ENCODE data around the gene OTOS.
A peak's percentile ranks its signal among the peaks of the same experiment; 100 is the strongest.

OTOS gene

GRCh38 chr2:240151477-240152031, 11.1 kb upstream of the OTOS start:
- DNase-seq (ENCODE audit: low read depth), result no peak

- no peak for DNase-seq (ENCODE audit: low read depth)
Observed at GRCh38 chr2:240149943-240150784, 9.7 kb upstream of the OTOS start.

DNA sequence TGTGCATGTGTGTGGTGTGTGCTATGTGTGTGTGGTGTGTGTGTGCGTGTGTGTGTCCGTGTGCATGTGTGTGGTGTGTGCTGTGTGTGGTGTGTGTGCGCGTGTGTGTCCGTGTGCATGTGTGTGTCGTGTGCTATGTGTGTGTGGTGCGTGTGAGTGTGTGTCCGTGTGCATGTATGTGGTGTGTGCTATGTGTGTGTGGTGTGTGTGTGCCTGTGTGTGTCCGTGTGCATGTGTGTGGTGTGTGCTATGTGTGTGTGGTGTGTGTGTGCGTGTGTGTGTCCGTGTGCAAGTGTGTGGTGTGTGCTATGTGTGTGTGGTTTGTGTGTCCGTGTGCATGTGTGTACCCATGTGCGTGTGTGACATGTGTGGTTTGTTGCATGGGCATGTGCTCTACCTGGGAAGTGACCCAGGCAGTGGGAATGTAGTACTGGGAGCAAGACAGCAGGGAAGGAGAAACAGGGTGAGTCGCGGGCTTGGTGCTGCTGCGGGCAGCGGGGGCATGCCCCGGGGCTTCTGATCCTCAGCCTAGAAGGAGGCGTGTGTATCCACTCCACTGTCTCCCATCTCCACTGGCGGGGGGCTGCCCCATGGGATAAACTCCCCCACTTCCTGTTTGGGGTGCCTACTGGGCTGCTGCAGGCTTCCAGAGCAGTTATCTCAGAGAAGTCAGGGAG, 7.6 kb upstream of the OTOS start:
- no peak for DNase-seq (ENCODE audit: low read depth)

GRCh38 chr2:240147382-240147781, 6.9 kb upstream of the OTOS start:
- no peak for DNase-seq (ENCODE audit: low read depth)

- DNase-seq (ENCODE audit: low read depth), result no peak
Observed at GRCh38 chr2:240146627-240147278, 6.3 kb upstream of the OTOS start.

- no peak for DNase-seq (ENCODE audit: low read depth)
Observed at GRCh38 chr2:240146141-240146561, 5.7 kb upstream of the OTOS start.

- no peak for DNase-seq (ENCODE audit: low read depth)
Observed at GRCh38 chr2:240145461-240145860, 5.0 kb upstream of the OTOS start.

DNA sequence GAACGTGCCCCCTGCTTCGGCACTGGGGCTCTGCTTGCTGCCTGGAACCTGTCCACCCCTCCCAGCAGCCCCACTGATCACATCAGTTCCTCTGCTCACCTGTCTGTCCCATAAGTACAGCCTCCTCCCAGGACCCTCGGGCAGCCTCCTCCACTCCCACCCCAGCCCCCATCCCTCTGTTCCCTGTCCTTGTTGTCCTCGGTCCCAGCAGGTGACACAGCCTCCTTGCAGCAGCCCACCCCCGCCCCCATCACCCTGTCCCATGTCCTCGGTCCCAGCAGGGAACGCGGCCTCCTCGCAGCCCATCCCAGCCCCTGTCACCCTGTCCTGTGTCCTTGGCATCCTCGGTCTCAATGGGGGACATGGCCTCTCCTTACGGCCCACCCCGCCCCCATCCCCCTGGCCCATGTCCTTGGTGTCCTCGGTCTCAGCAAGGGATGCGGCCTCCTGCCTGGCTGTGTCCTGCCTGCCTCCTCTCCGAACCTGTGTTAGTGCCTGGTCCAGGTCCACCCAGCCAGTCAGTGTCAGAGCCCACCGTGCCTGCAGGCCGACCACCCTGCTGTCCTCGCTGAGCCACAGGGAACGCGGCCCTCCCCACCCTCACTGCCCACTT, 4.3 kb upstream of the OTOS start:
- no peak for DNase-seq (ENCODE audit: low read depth)

DNA sequence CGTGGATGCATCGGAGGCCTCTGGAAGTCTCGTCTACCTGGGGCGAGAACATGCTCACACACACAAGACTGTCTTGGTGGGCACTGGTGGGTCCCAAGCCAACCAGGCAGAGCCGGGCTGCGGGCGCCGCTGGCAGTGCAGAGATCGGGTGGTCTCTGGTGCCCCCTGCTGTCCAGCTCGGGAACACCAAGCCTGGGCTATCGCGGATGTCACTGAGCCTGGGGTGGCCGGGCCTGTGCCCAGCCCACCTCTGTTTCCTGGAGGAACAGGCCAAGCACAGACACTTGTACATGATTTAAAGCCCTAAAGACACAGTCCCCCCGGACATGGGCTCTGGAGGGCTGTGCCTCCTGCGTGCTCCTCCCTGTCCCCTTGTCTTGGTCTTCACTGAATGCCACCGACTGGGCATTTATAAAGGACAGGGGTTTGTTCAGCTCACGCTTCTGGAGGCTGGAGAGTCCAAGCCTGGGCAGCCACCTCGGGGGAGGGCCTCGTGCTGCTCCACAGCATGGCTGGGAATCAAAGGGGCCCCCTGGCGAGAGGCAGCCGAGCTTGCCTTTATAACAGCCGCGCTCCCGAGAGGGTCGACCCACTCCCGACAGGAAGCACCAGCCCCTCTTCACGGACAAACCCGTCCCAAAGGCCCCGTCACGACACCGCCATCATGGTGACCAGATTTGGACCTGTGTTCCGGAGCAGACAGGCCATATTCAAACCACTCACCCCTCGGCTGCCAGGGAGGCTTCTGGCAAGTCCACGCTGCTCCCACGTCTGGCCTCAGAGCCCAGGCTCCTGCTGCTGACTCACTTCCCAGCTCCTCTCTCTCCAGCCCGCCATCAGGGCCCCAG, 3.6 kb upstream of the OTOS start:
- DNase-seq (ENCODE audit: low read depth), result peak; percentile 85

DNA sequence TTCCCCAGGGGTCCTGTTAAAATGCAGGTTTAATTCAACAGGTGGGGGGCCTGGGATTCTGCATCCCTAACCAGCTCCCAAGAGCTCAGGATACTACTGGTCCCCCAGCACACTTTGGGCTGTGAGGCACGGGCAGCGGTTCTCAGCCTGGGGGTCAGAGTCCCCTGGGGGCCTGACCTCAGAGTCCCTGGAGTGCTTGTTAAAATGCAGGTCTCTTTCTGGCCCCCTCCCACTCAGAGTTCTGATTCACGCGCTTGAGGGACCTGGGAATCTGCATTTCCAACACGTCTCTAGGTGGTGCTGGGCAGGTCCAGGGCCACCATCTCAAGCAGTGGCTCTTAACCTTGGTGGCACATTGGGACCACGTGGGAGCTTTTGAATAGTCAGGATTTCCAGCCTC, 2.8 kb upstream of the OTOS start:
- no peak for DNase-seq (ENCODE audit: low read depth)

- DNase-seq (ENCODE audit: low read depth), result no peak
Observed at GRCh38 chr2:240142859-240143258, 2.4 kb upstream of the OTOS start.

GRCh38 chr2:240142256-240142775, 1.9 kb upstream of the OTOS start:
- DNase-seq (ENCODE audit: low read depth), result no peak

GRCh38 chr2:240141736-240142135, 1.3 kb upstream of the OTOS start:
- DNase-seq (ENCODE audit: low read depth), result no peak

DNA sequence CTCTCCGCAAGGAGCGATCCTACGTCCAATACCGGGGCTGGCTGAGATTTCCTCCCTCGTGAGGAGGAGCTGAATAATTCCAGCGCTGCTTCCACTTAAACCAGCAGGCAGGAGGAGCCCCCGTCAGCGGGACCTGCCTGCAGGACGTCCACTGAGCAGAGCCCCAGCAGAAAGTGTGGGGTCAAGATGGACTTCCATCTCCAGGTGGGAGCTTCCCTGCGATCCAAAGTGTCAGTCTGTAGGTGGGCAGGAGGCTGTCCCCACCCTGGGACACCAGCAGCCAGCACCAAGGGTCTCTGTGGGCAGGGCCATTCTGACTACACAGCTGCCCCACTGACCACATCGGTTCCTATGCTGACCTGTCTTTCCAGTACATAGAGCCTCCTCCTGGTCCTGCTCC, 462 bp upstream of the OTOS start:
- DNase-seq (ENCODE audit: low read depth), result no peak

DNA sequence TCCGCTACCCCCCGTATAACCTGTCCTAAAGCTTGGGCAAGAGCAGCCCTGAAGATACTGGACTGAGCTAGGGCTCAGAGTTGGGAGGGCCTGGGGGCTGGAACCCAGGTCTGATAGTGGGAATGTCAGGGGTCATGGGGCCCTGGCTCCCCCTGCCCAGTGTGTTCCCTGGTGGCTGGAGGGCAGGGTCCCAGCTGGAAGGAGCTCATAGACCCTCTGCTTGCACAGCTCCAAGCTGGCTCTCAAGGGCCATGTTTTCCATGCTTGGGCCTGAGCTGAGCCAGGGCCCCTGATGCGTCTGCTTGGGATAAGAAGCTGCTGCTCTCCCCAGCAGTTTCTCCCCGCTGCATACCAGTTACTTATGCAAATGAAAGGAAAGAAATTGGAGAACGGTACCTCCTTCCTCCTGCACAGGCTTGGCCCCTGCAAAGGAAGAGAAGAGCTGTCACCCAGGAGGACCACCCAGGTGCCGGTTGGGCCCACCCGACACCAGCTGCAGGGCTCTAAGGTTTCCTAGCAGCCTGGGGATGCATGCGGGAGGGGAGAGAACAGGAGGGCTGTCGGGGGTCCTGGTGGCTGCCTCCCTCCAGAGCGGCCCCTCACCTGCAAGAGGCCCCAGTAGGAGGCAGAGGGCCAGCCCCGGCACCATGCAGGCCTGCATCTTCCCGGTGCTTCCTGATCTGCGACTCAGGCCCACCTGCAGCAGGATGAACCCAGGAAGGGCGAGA, 628 bp downstream of the OTOS start:
- no peak for DNase-seq (ENCODE audit: low read depth)

DNA sequence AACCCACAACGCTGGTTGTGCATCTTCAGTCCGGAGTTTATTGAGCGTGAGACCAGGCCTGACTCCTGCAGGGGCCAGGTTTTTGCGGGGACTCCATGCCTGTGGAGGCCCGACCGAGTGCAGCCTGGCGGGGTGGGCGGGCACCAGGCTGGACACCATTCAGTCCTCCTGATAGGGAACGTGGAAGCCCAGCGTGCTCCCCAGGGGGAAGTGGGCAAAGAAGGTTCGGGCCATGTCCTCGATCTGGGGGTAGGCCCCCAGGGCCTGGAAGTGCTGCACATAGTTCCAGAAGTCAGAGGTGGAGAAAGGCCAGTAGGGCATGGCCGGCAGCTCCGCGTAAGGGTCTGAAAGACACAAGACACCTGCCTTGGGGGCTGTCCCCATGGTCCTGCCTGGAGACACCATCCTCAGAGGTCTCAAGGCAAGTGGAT, 1.4 kb downstream of the OTOS start:
- DNase-seq (ENCODE audit: low read depth), result no peak

DNA sequence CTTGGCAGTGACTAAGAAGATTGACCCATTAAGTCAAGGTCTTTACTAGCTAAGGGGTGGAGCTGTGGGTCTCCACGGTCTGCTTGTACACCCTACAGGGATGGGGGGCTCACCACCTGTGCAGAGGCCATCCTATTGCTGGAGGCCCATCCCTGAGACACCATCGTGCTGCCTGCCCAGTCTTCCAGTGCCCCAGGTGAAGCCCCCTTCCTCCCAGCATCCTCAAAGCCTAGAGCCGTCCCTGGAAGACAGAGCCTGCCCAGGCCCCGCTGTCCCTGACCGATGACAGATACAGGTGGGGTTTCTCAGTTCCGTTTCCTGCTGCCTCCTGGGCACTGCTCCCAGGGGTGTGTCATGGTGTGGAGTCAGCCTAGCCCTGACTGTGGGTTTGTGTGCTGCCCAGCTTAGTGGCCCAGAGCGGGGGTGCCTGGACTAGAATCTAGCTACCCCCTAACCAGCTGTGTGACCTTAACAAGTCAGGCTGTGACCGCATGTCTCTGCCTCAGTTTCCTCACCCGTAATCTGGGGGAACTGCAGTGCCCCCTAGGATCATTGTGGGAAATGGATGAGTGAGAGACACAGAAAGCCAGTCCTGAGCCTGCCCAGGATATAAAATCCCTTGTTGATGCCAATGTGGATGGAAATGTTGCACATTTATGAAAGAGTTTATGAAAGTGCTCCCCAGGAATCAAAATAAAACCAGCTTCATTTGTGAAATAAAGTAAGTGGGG, 2.0 kb downstream of the OTOS start:
- no peak for DNase-seq (ENCODE audit: low read depth)

GRCh38 chr2:240137596-240138253, 2.7 kb downstream of the OTOS start:
- DNase-seq (ENCODE audit: low read depth), result no peak

DNA sequence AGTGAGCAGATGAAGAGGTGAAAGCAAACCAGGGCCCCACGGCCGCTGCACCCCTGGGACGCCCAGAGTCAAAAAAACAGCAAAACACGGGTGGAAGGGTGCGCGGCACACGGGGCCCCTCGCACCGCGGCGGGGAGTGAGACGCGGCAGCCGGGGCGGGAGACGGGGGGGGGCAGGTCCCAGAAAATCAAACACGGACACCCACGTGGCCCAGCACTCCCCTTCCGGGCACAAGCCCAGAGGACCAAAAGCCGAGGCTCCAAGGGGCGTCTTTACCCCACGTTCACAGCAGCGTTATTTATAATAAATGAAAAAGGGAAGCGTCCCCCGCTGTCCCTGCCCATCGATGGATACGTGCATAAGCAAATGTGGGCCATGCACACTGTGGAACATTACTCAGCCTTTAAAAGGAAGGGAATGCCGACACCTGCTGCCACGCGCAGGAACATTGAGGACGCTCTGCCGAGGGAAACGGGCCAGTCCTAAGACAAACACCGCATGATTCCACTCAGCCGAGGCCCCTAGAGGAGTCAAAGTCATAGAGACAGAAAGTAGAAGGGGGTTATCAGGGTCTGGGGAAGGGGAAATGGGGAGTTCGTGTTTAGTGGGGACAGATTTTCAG, 3.7 kb downstream of the OTOS start:
- DNase-seq (ENCODE audit: low read depth), result no peak

Measured in stimulated activated CD8-positive, alpha-beta memory T cell treated with anti-CD3 and anti-CD28 coated beads, Interleukin-15, amount 100 ng/mL, for 24 hours (primary cell).